ENCODE measurements around the gene KIF5A. TPM values are rescaled to one million over a fixed set of nuclear protein-coding genes. Genes with fewer than 3 reads are reported as not detected.

The KIF5A gene
- total and polyA plus RNA-seq, 2 of the 13 experiments (the other 11 are each of a cell fraction or from before 2014, with no cell fraction given): 1.6 to 11.9 TPM

- no TSS peak for BruUV-seq (replicated peaks)
Observed at GRCh38 chr12:57607958-57608663, 58.3 kb downstream of the KIF5A start.

GRCh38 chr12:57609101-57609780 lies 59.4 kb downstream of the KIF5A start:
- no peaks in the 10 kb centered on the region for H3K36me3 ChIP-seq (replicated peaks in 1 of 2; ENCODE audit: control insufficient read depth in 1 of 2, insufficient read depth in 2 of 2, low read length in 2 of 2)
- in situ Hi-C loops (cut with HindIII; ENCODE audit: extremely low pct_ligation_motif_present, low pct_unique_long_range_greater_than_20kb) (no loop called here), intact Hi-C loops (cut with micrococcal nuclease; ENCODE audit: unreplicated experiment) (no loop called here)
- no peaks in the 10 kb centered on the region for H3K9me3 ChIP-seq (ENCODE audit: low read length)
- FAIRE-seq (no peak), ATAC-seq (no peak), DNase-seq (ENCODE audit: low spot score) (no peak)
- WGBS (ENCODE audit: low lambda C conversion rate): 75% methylated on average over 16 of the region's 19 CpGs
- no peak overlapping the region for H3K4me2 ChIP-seq (ENCODE audit: low read depth, low read length)
- no peak overlapping the region for H2AFZ ChIP-seq (ENCODE audit: low read length)
- peaks cover 0 to 22% of the 10 kb centered on the region in 2 experiments; a peak in 2 of 5 replicates for H3K27me3 ChIP-seq (ENCODE audit: control insufficient read depth in 1 of 2, insufficient read depth in 2 of 2, low read length in 2 of 2)
- no peak overlapping the region for H3K27ac ChIP-seq (ENCODE audit: extremely low read length, insufficient read depth, low read length)
- no peaks in the 10 kb centered on the region for H3K79me2 ChIP-seq (ENCODE audit: insufficient read depth, low read length)
- no peak overlapping the region for H3K4me3 ChIP-seq (replicated peaks in 1 of 3; ENCODE audit: insufficient read depth in 1 of 3, low read depth in 2 of 3, low read length in 3 of 3)
- no peaks in the 10 kb centered on the region; the same call in 1 of the 2 replicates for H4K20me1 ChIP-seq (ENCODE audit: insufficient read depth, low read length)
- ChIA-PET POLR2A (interaction anchor here (1.5 kb wide), 1 partner anchor 85 kb away, joined by 3 read pairs; no protein-coding TSS in a partner anchor), CTCF (ENCODE audit: low intra/inter-chr PET ratio, low total read pairs) (no interaction called here)
- peaks cover 50% of the 10 kb centered on the region for H3K4me1 ChIP-seq (ENCODE audit: insufficient read depth, low read length)
- H3K9ac ChIP-seq (ENCODE audit: insufficient read depth, low read depth, low read length): no peak overlapping the region
- BruUV-seq (replicated peaks): no TSS peak
- TF ChIP-seq ZNF496 (CRISPR knock-in tag; IDR thresholded peaks at IDR 0.05; ENCODE audit: insufficient replicate concordance) (no peak), PHF20 (CRISPR knock-in tag; IDR thresholded peaks at IDR 0.05) (no peak), ZNF607 (CRISPR knock-in tag; IDR thresholded peaks at IDR 0.05; ENCODE audit: borderline replicate concordance) (no peak), SMAD1 (CRISPR knock-in tag; IDR thresholded peaks at IDR 0.05; ENCODE audit: borderline replicate concordance, low read depth) (no peak), SIN3A (IDR thresholded peaks at IDR 0.05; ENCODE audit: borderline replicate concordance, low read depth, low read length) (no peak), ZMYM3 (CRISPR knock-in tag; IDR thresholded peaks at IDR 0.05) (no peak), DMTF1 (CRISPR knock-in tag; IDR thresholded peaks at IDR 0.05) (no peak), CREBL2 (CRISPR knock-in tag; IDR thresholded peaks at IDR 0.05; ENCODE audit: borderline replicate concordance) (no peak), FOSL1 (CRISPR knock-in tag; IDR thresholded peaks at IDR 0.05; ENCODE audit: borderline replicate concordance) (no peak), FOXA1 (IDR thresholded peaks at IDR 0.05) (no peak), FOXA1 (CRISPR knock-in tag; IDR thresholded peaks at IDR 0.05) (no peak)

More at GRCh38 chr12:57607958-57608663, 58.3 kb downstream of the KIF5A start:
- intact Hi-C loops (cut with micrococcal nuclease; ENCODE audit: unreplicated experiment): no loop called here
- Histone ChIP-seq H3K4me3 (replicated peaks in 1 of 3; ENCODE audit: insufficient read depth in 1 of 3, low read depth in 2 of 3, low read length in 3 of 3) (no peak overlapping the region), H3K9me3 (ENCODE audit: low read length) (no peaks in the 10 kb centered on the region), H4K20me1 (ENCODE audit: insufficient read depth, low read length) (no peaks in the 10 kb centered on the region; the same call in 1 of the 2 replicates), H3K36me3 (replicated peaks in 1 of 2; ENCODE audit: control insufficient read depth in 1 of 2, insufficient read depth in 2 of 2, low read length in 2 of 2) (no peaks in the 10 kb centered on the region), H3K4me1 (ENCODE audit: insufficient read depth, low read length) (peaks cover 50% of the 10 kb centered on the region), H2AFZ (ENCODE audit: low read length) (no peak overlapping the region), H3K79me2 (ENCODE audit: insufficient read depth, low read length) (no peaks in the 10 kb centered on the region), H3K9ac (ENCODE audit: insufficient read depth, low read depth, low read length) (no peak overlapping the region), H3K27me3 (ENCODE audit: control insufficient read depth in 1 of 2, insufficient read depth in 2 of 2, low read length in 2 of 2) (peaks cover 0 to 22% of the 10 kb centered on the region in 2 experiments; a peak in 2 of 5 replicates), H3K27ac (ENCODE audit: extremely low read length, insufficient read depth, low read length) (no peak overlapping the region), H3K4me2 (ENCODE audit: low read depth, low read length) (no peak overlapping the region)
- in situ Hi-C loops (cut with HindIII; ENCODE audit: extremely low pct_ligation_motif_present, low pct_unique_long_range_greater_than_20kb): no loop called here
- WGBS (ENCODE audit: low lambda C conversion rate): 62% methylated on average over 12 of the region's 12 CpGs
- FAIRE-seq (no peak), ATAC-seq (no peak), DNase-seq (ENCODE audit: low spot score) (no peak)
- CTCF ChIA-PET (ENCODE audit: low intra/inter-chr PET ratio, low total read pairs): no interaction called here
- TF ChIP-seq HMGA1 (CRISPR knock-in tag; conservative IDR thresholded peaks at IDR 0.05): no peak
- POLR2A ChIA-PET: interaction anchor here (0.9 to 5.4 kb wide), 3 partner anchors 16 to 85 kb away, joined by 3 to 26 read pairs (median 4); partner anchors contain the start of gene PIP4K2C
